ENCODE measurements around the gene MET.
A peak's percentile ranks its signal among the peaks of the same experiment; 100 is the strongest.

MET gene

GRCh38 chr7:116783666-116784318 is 111.8 kb downstream of the MET start:
- DNase-seq (ENCODE audit: low spot score), result no peak

DNA sequence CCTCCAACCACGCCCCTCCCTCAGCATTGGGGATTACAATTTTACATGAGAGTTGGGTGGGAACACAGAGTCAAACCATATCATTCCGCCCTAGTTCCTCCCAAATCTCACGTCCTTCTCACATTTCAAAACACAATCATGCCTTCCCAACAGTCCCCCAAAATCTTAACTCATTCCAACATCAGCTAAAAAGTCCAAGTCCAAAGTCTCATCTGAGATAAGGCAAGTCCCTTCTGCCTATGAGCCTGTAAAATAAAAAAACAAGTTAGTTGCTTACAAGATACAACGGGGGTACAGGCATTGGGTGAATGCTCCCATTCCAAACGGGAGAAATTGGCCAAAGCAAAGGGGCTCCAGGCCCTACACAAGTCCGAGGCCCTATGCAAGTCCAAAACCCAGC is 112.7 kb downstream of the MET start:
- DNase-seq (ENCODE audit: low spot score), result no peak

GRCh38 chr7:116785843-116786242 is 113.8 kb downstream of the MET start:
- DNase-seq (ENCODE audit: low spot score), result no peak

DNA sequence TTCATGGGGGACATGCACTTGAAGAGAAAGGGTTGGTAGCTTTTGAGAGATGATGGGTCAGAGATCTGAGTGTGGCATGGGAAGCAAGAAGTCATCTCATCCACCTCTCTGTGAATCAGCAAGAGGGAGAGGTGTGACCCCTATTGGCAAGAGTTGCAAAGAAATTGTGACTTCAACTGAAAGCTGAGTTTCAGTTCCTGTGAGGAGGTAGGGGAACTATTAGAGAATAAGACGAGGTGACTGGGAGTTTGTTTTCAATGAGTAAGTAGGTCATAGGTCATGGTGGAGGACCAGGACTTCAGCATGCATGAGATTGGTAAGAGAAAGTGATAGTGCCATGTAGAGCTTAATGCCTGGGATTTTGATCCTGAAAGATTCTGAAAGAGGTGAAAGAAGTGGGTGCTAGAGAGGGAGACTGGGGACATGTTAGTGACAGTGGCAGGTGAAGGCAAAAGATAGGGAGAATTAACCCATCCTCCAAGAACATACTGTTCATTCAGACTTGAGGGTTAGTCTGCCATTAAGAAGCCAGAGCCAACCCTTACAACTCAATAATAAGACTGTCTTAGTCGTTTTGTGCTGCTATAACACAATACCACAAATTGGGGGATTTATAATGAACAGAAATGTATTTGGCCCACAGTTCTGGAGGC is 114.9 kb downstream of the MET start:
- DNase-seq (ENCODE audit: low spot score), result no peak

- no peak for DNase-seq (ENCODE audit: low spot score)
Measured at GRCh38 chr7:116787881-116788280, 115.9 kb downstream of the MET start.

DNA sequence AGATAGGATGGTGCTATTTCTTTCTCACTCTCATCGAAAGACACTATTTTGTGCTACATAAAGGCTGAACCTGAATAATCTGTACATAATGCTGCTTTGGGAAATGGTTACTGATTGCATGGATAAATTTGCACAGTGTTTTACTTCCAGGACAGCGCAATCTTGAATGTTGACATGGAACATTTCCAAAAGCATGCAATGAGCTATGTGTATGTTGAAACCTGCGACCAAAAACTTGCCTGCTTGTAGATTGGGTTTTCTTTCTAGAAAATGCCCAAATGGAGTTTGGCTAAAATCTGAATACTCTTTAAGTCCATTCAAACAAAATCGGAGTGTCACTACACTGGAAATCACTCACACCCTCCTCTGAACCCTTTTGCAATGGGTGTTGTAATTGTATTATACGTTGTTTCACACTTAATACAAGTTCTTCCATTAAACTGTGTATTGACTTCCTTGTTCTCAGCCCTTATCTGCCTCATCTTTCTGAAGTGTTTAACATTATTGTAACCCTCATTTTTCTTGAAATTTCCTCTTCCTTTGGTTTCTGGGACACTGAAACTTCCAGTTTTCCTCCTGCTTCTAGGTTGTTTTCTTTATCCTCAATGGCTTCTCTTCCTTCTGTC is 116.7 kb downstream of the MET start:
- no peak for DNase-seq (ENCODE audit: low spot score)

- no peak for DNase-seq (ENCODE audit: low spot score)
Measured at GRCh38 chr7:116790025-116790424, 118.0 kb downstream of the MET start.

DNA sequence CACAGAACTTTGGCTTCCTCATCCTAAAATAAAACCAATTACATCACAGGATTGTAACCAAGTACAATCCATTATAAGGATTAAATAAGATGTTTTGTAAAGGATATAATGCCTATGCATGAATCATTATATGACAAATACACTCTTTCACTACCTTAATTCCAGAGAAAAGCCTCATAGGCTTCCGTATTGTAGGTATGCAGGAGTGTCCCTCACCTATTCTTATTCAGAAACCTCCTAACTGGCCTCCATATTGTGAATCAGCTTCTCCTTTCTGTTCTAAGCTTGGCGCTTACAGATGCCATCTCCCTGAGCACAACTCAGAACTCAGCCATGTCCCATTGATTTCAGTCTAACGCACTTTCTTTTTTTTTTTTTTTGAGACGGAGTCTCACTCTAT is 120.8 kb downstream of the MET start:
- no peak for DNase-seq (ENCODE audit: low spot score)

- DNase-seq (ENCODE audit: low spot score), result no peak
Measured at GRCh38 chr7:116793795-116794340, 121.9 kb downstream of the MET start.

DNA sequence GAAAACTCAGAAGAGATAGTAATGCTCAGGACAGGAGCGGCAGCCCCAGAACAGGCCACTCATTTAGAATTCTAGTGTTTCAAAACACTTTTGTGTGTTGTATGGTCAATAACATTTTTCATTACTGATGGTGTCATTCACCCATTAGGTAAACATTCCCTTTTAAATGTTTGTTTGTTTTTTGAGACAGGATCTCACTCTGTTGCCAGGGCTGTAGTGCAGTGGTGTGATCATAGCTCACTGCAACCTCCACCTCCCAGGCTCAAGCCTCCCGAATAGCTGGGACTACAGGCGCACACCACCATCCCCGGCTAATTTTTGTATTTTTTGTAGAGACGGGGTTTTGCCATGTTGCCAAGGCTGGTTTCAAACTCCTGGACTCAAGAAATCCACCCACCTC is 124.5 kb downstream of the MET start:
- DNase-seq (ENCODE audit: low spot score), result no peak

DNA sequence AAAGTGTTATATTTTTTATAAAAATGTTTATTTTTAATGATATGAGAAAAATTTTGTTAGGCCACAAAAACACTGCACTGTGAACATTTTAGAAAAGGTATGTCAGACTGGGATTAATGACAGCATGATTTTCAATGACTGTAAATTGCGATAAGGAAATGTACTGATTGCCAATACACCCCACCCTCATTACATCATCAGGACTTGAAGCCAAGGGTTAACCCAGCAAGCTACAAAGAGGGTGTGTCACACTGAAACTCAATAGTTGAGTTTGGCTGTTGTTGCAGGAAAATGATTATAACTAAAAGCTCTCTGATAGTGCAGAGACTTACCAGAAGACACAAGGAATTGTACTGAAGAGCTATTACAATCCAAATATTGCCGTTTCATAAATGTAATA is 125.6 kb downstream of the MET start:
- peak; percentile 53 for DNase-seq (ENCODE audit: low spot score)

- no peak for DNase-seq (ENCODE audit: low spot score)
Measured at GRCh38 chr7:116798232-116798631, 126.2 kb downstream of the MET start.

GRCh38 chr7:116799916-116800315 is 127.9 kb downstream of the MET start:
- DNase-seq (ENCODE audit: low spot score), result no peak

DNA sequence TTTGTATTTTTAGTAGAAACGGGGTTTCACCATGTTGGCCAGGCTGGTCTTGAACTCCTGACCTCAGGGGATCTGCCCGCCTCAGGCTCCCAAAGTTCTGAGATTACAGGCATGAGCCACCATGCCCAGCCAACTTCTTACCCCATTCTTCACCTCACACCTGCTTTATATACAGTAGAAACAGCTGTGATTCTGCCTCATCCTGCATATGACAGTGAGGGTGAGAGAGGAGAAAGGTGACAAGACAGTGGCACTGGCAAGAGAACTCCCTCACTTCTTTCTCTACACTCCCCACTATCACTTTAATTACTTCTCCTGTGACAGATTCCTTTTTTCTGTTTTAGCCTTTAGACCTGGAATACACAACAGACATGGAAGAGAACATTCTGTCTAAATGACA is 128.6 kb downstream of the MET start:
- DNase-seq (ENCODE audit: low spot score), result no peak

DNA sequence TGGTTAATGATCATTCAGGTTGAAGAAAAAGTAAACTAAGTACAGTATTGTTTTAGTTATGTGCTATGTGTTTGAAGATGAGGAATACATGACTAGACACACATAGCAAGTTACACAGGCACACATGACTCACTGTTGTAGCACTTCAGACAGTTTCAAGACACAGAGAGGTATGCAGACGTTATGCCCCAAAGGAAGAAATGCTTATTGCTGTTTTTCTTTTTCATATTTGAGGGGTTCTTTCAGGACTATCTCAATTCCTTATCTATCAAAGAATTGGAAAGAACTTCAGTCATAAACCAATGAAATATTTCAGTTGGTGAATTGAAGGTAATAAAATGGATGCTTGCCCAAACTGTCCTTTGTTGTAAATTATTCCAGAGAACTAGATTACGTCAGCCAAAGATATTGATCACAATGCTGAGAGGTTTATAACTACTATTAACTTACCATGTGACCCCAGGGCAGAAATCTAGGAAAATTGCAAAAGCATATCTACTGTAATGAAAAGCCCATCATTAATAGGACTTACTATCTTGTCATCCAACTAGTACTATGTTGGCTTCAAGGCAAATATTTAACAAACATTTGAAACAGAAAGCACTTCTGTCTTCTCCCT is 129.2 kb downstream of the MET start:
- DNase-seq (ENCODE audit: low spot score), result peak; percentile 55

- peak; percentile 26 for DNase-seq (ENCODE audit: low spot score)
Measured at GRCh38 chr7:116802144-116802745, 130.2 kb downstream of the MET start.

GRCh38 chr7:116802746-116803152 is 130.8 kb downstream of the MET start:
- DNase-seq (ENCODE audit: low spot score), result peak; percentile 82

DNA sequence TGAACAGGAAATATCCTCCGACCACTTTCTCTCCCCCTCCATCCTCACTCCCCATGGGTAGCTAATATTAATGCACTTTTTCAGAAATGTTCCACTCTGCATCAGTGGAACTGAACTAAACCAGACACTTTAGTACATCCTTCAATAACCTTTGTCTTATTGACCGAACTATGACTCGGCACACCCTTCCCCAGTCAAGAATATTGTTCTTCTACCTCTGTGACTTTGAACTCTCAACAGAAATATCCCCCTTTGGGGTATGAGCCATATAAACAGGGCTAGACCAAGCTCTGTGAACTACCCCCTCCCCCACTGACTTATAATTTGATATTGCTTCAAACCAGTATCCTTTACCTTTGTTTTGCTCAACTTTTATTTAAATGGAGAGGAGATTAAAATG is 132.5 kb downstream of the MET start:
- peak; percentile 38 for DNase-seq (ENCODE audit: low spot score)

- DNase-seq (ENCODE audit: low spot score), result no peak
Measured at GRCh38 chr7:116805100-116805544, 133.1 kb downstream of the MET start.

- DNase-seq (ENCODE audit: low spot score), result no peak
Measured at GRCh38 chr7:116806046-116806944, 134.3 kb downstream of the MET start.

- DNase-seq (ENCODE audit: low spot score), result no peak
Measured at GRCh38 chr7:116807011-116807560, 135.1 kb downstream of the MET start.

Measured in LoVo (cell line).